DOHH2 (cell line): ENCODE measurements around the gene RRP8.

ENCODE experiments used
- CTCF ChIP-seq: fragments of 200-600 bp; sonication (generic); IDR thresholded peaks from one replicate; pipeline ENCODE4 v1.5.1; 2014; ENCODE audit warnings: antibody characterized with exemption, mild to moderate bottlenecking, low read depth, low read length; ENCODE audit not compliant: poor library complexity, severe bottlenecking
- EZH2phosphoT487 ChIP-seq: fragments of 200-600 bp; sonication (generic); IDR thresholded peaks from 2 replicates; pipeline ENCODE4 v1.6.1; 2017; ENCODE audit warnings: borderline replicate concordance, mild to moderate bottlenecking, antibody characterized with exemption, low read length, moderate library complexity, mixed read lengths

GRCh38 chr11:6622261-6623171 is 19.1 kb upstream of the RRP8 start:
- TF ChIP-seq CTCF (no peak), EZH2phosphoT487 (no peak)
